MM.1S (cell line): Measurements from ENCODE around the gene SMIM10.

Experiments used
- DNase-seq: peaks from one replicate; pipeline ENCODE4 v3.0.0-alpha.2; 2015
- H2AFZ ChIP-seq: fragments of 300-600 bp; sonication (generic); 2 replicates; pipeline ENCODE4 v1.6.0; 2016; ENCODE audit warnings: antibody characterized with exemption, low read length
- H3F3A ChIP-seq: fragments of 300-600 bp; sonication (generic); 2 replicates; pipeline ENCODE4 v1.6.1; 2016; ENCODE audit warnings: mild to moderate bottlenecking, antibody characterized with exemption, low read length, moderate library complexity, mixed read lengths; ENCODE audit not compliant: insufficient read depth
- H3K27ac ChIP-seq: fragments of 300-600 bp; sonication (generic); 2 replicates; pipeline ENCODE4 v1.5.1; 2016; ENCODE audit warnings: mild to moderate bottlenecking, low read length
- H3K27me3 ChIP-seq: fragments of 300-600 bp; sonication (generic); replicated peaks from 2 replicates; pipeline ENCODE4 v1.6.0; 2016; ENCODE audit warnings: low read length; ENCODE audit not compliant: insufficient read depth
- H3K36me3 ChIP-seq: fragments of 300-600 bp; sonication (generic); replicated peaks from 2 replicates; pipeline ENCODE4 v1.6.1; 2016; ENCODE audit warnings: mild to moderate bottlenecking, low read length, mixed read lengths; ENCODE audit not compliant: insufficient read depth
- H3K4me1 ChIP-seq: fragments of 300-600 bp; sonication (generic); 2 replicates; pipeline ENCODE4 v1.6.1; 2016; ENCODE audit warnings: low read length, mixed read lengths
- H3K4me2 ChIP-seq: fragments of 300-600 bp; sonication (generic); 2 replicates; pipeline ENCODE4 v1.6.0; 2016; ENCODE audit warnings: low read depth, low read length
- H3K4me3 ChIP-seq: fragments of 300-600 bp; sonication (generic); 2 replicates; pipeline ENCODE4 v1.5.1; 2016; ENCODE audit warnings: low read length, mixed read lengths
- H3K79me2 ChIP-seq: fragments of 300-600 bp; sonication (generic); 2 replicates; pipeline ENCODE4 v1.6.1; 2016; ENCODE audit warnings: mixed run types, low read length, mixed read lengths
- H3K9ac ChIP-seq: fragments of 300-600 bp; sonication (generic); 2 replicates; pipeline ENCODE4 v1.6.1; 2016; ENCODE audit warnings: low read length, mixed read lengths
- H3K9me2 ChIP-seq: fragments of 300-600 bp; sonication (generic); replicated peaks from 2 replicates; pipeline ENCODE4 v1.6.1; 2016; ENCODE audit warnings: mild to moderate bottlenecking, low read length, mixed read lengths; ENCODE audit not compliant: insufficient read depth
- H3K9me3 ChIP-seq: fragments of 300-600 bp; sonication (generic); replicated peaks from 2 replicates; pipeline ENCODE4 v1.6.1; 2016; ENCODE audit warnings: mild to moderate bottlenecking, low read length, mixed read lengths; ENCODE audit not compliant: insufficient read depth
- H4K20me1 ChIP-seq: fragments of 300-600 bp; sonication (generic); 2 replicates; pipeline ENCODE4 v1.6.1; 2016; ENCODE audit warnings: mild to moderate bottlenecking, low read length, moderate library complexity, mixed read lengths; ENCODE audit not compliant: insufficient read depth
- CTCF ChIP-seq: fragments of 300-600 bp; sonication (generic); IDR thresholded peaks from 2 replicates; pipeline ENCODE4 v1.5.1; 2016; ENCODE audit warnings: antibody characterized with exemption, low read length, mixed read lengths
- EZH2 ChIP-seq: fragments of 300-600 bp; sonication (generic); optimal IDR thresholded peaks from 2 replicates; pipeline ENCODE3; 2017; ENCODE audit warnings: low read depth, mild to moderate bottlenecking, antibody characterized with exemption, low read length, mixed read lengths
- EZH2phosphoT487 ChIP-seq: fragments of 300-600 bp; sonication (generic); IDR thresholded peaks from 2 replicates; pipeline ENCODE4 v1.6.1; 2018; ENCODE audit warnings: antibody characterized with exemption, low read length

SMIM10 gene

GRCh38 chrX:135003876-135004623 is 13.3 kb downstream of the SMIM10 start:
- no peaks in the 10 kb centered on the region for H3K79me2 ChIP-seq
- H3K4me2 ChIP-seq, result peak overlapping the region; percentile 62
- no peaks in the 10 kb centered on the region for H3K9me3 ChIP-seq
- no peaks in the 10 kb centered on the region for H4K20me1 ChIP-seq
- no peaks in the 10 kb centered on the region for H3K36me3 ChIP-seq
- H3K4me3 ChIP-seq, result peak overlapping the region; percentile 61
- no peaks in the 10 kb centered on the region for H3K27me3 ChIP-seq
- H3F3A ChIP-seq, result no peaks in the 10 kb centered on the region
- peak; percentile 85 for DNase-seq
- H3K9ac ChIP-seq, result no peak overlapping the region; the same call in 1 of the 2 replicates
- TF ChIP-seq EZH2phosphoT487, result no peak
- no peak for TF ChIP-seq CTCF
- no peak for TF ChIP-seq EZH2
- H3K27ac ChIP-seq, result no peak overlapping the region
- H3K4me1 ChIP-seq, result no peaks in the 10 kb centered on the region
- no peaks in the 10 kb centered on the region for H3K9me2 ChIP-seq
- peak overlapping the region; percentile 63 for H2AFZ ChIP-seq

GRCh38 chrX:135006187-135006586 is 15.4 kb downstream of the SMIM10 start:
- Histone ChIP-seq H3K27ac (no peak overlapping the region), H3K27me3 (no peaks in the 10 kb centered on the region), H3K4me2 (no peak overlapping the region), H3F3A (no peaks in the 10 kb centered on the region), H3K4me1 (no peaks in the 10 kb centered on the region), H4K20me1 (no peaks in the 10 kb centered on the region), H3K9me2 (no peaks in the 10 kb centered on the region), H2AFZ (no peak overlapping the region), H3K9me3 (no peaks in the 10 kb centered on the region), H3K36me3 (no peaks in the 10 kb centered on the region), H3K79me2 (no peaks in the 10 kb centered on the region), H3K9ac (no peak overlapping the region), H3K4me3 (no peak overlapping the region)
- no peak for DNase-seq
- TF ChIP-seq EZH2phosphoT487 (no peak), EZH2 (no peak), CTCF (no peak)

- H4K20me1 ChIP-seq, result no peaks in the 10 kb centered on the region
- no peak overlapping the region for H2AFZ ChIP-seq
- TF ChIP-seq CTCF (no peak), EZH2 (no peak), EZH2phosphoT487 (no peak)
- no peaks in the 10 kb centered on the region for H3K36me3 ChIP-seq
- H3K4me2 ChIP-seq, result no peak overlapping the region
- no peaks in the 10 kb centered on the region for H3K4me1 ChIP-seq
- H3K9me2 ChIP-seq, result no peaks in the 10 kb centered on the region
- no peak overlapping the region for H3K9ac ChIP-seq
- H3K9me3 ChIP-seq, result no peaks in the 10 kb centered on the region
- H3K27ac ChIP-seq, result no peak overlapping the region
- H3K4me3 ChIP-seq, result no peak overlapping the region
- H3K79me2 ChIP-seq, result no peaks in the 10 kb centered on the region
- H3K27me3 ChIP-seq, result no peaks in the 10 kb centered on the region
- no peaks in the 10 kb centered on the region for H3F3A ChIP-seq
- no peak for DNase-seq
Observed at GRCh38 chrX:135009057-135009610, 18.3 kb downstream of the SMIM10 start.
